Raji (cell line): Measurements from ENCODE around the gene SLC25A13.

Experiments
- POLR2A ChIP-seq: IDR thresholded peaks from 2 replicates; pipeline ENCODE4 v1.6.1; 2011; ENCODE audit warnings: low read depth, low read length, control low read depth; ENCODE audit not compliant: insufficient read depth

SLC25A13 gene

DNA sequence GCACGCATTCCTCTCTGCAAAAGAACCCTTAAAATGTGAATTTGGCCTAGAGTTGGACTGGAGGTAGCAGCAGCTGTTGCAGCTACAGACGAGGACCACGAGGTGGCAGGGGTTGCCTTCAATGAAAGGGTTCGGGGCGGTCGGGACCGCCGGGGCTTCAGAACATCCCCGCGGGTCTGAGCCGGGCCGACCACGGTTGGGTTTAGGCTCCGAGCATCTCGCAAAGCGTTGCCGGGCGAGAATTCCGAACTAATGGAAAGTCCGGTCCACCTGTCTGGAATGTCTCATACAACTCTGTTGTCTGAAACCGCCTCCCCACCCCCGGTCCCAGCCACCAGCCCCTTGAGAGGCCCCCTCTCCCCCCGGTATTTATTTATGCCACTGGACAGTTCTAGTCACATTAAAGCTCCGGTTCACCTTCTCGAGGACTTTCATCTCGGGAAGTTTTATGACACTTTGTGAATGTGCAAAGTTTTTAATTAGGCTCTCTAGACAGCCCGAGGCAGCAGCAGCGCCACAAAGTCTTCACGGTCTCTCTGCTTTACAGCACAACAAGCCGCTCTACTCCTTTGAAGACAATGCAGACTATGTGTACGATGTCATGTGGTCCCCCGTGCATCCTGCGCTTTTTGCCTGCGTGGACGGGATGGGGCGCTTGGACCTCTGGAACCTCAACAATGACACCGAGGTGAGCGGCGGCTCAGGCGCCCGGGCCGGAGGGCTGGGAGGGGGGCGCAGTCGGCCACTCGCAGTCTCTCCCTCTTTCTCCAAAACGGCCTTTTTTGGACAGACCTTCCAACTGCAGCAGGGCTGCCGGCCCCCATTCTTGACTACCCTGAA is 246.2 kb downstream of the SLC25A13 start:
- TF ChIP-seq POLR2A: no peak

DNA sequence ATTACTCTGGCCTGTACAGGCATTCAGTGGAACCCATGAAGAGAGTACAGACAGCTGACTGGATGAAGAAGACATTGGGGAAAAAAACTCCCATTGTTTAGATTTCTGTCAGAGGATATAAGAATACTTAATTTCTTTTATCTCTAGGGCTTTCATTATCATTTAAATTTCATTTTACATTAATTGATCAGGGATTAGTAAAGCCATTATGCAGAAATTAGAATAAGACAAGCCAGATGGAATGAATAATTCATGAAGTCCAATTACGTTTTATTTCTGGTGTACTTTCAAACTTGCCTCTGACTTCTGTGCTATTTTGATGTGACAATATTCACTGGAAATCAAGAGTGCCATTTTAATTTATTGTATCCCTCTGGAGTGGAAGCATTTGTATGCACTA is 247.0 kb downstream of the SLC25A13 start:
- TF ChIP-seq POLR2A: no peak
